ENCODE results near the gene CARD19. TPM values are rescaled to one million over a fixed set of nuclear protein-coding genes. Genes with fewer than 3 reads are reported as not detected.
A peak's percentile ranks its signal among the peaks of the same experiment; 100 is the strongest.

The CARD19 gene
- total and polyA plus RNA-seq, 9 of the 15 experiments (the other 6 are each of a cell fraction or from before 2014, with no cell fraction given): 0.90 to 34.9 (median 14.6) TPM

GRCh38 chr9:93096131-93096802 is at the start of gene CARD19 (continued):
- peak; percentile 37 for TF ChIP-seq CCNT2 (IDR thresholded peaks at IDR 0.05; ENCODE audit: borderline replicate concordance, extremely low read depth, insufficient read length, low read depth, low read length)
- peak; percentile 23 for TF ChIP-seq HMGN3 (IDR thresholded peaks at IDR 0.05; ENCODE audit: borderline replicate concordance, extremely low read depth, insufficient read length, low read depth, low read length)
- TF ChIP-seq ID3 (CRISPR knock-in tag; IDR thresholded peaks at IDR 0.05): no peak
- 0 out of 2 replicates have a peak, but pooled peaks have one; percentile 43 for TF ChIP-seq ID3 (tag; IDR thresholded peaks at IDR 0.05)
- no peak for TF ChIP-seq MAFG (tag; conservative IDR thresholded peaks at IDR 0.05)
- no peak for TF ChIP-seq POLR3A (IDR thresholded peaks at IDR 0.05; ENCODE audit: borderline replicate concordance, extremely low read depth, insufficient read depth, insufficient read length)
- no peak for TF ChIP-seq GTF2B (IDR thresholded peaks at IDR 0.05; ENCODE audit: extremely low read depth, insufficient read length)
- no peak for TF ChIP-seq TCFL5 (CRISPR knock-in tag; conservative IDR thresholded peaks at IDR 0.05)
- TF ChIP-seq THRAP3 (IDR thresholded peaks at IDR 0.05; ENCODE audit: borderline replicate concordance): no peak
- no peak for TF ChIP-seq NFE2 (IDR thresholded peaks at IDR 0.05; ENCODE audit: low read depth)
- TF ChIP-seq PPARD (CRISPR knock-in tag; IDR thresholded peaks at IDR 0.05): no peak
- no peak for TF ChIP-seq MNT (conservative IDR thresholded peaks at IDR 0.05)
- TF ChIP-seq WHSC1 (IDR thresholded peaks at IDR 0.05; ENCODE audit: low read length): no peak
- no peak for TF ChIP-seq MAX (CRISPR knock-in tag; IDR thresholded peaks at IDR 0.05)
- no peak for TF ChIP-seq DNMT1 (IDR thresholded peaks at IDR 0.05)
- TF ChIP-seq ZFP30 (CRISPR knock-in tag; IDR thresholded peaks at IDR 0.05; ENCODE audit: borderline replicate concordance): no peak
- TF ChIP-seq SREBF2 (CRISPR knock-in tag; IDR thresholded peaks at IDR 0.05): no peak
- no peak for TF ChIP-seq HMG20B (CRISPR knock-in tag; IDR thresholded peaks at IDR 0.05)
- TF ChIP-seq HNRNPL (IDR thresholded peaks at IDR 0.05; ENCODE audit: low read depth, low read length): peak; percentile 88
- TF ChIP-seq CBX2 (IDR thresholded peaks at IDR 0.05; ENCODE audit: insufficient read depth, low read length, poor library complexity, severe bottlenecking): no peak
- no peak for TF ChIP-seq ZNF77 (CRISPR knock-in tag; IDR thresholded peaks at IDR 0.05)
- TF ChIP-seq KLF16 (IDR thresholded peaks at IDR 0.05): no peak
- no peak for TF ChIP-seq UBTF (IDR thresholded peaks at IDR 0.05; ENCODE audit: borderline replicate concordance in 1 of 2, low read depth in 2 of 2, low read length in 2 of 2)
- no peak for TF ChIP-seq TBL1XR1 (IDR thresholded peaks at IDR 0.05; ENCODE audit: low read length in 2 of 2)

All from K562 (cell line).